ENCODE measurements around the gene HS1BP3.

The HS1BP3 gene

DNA sequence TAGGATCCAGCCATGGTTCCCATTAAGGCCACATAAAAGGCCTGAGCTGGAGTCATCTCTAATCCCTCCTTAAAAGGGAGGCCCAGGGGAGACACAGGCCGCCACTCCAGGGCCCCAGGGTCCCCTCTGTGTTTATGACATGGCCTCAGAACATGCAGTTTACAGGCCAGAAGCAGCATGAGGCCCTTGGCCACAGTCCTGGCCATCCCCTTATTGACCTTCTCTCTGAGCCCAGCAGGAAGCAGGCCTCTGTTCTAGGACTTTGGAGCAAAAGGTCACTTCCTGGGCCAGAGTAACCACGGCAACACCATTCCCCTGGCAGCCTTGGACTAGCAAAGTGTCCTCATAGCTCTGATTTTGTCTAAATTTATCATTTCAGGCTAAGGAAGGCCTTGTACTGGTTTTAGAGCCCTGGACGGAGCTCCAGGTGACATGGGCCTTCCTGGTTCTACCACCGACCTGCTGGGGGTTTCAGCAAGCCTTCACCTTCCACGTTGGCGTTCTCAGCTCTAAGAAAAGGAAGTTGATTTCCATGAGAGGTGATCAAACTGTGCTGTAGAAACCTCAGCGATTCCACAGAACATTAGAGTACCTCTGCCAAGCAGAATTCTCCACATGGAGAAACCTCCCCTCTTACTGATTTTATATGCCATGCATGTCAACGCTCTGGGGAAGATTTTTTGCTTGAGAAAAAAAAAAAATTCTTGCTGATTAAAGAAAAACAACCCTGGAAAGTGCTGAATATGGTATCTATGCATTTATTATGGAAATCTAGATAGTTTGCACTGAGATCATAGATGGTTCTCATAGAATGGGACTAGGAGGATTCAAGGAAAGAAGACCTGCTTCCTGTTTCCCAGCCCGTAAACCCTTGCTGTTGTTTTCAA is 53.7 kb downstream of the HS1BP3 start:
- no peaks in the 10 kb centered on the region for H3K27me3 ChIP-seq (ENCODE audit: insufficient read depth, low read length)
- H3K4me1 ChIP-seq (ENCODE audit: insufficient read depth, low read length): peaks cover 11% of the 10 kb centered on the region; the same call in 1 of the 2 replicates
- H3K9me3 ChIP-seq (ENCODE audit: insufficient read depth, low read depth, low read length): no peaks in the 10 kb centered on the region
- no peaks in the 10 kb centered on the region for H3K36me3 ChIP-seq (ENCODE audit: insufficient read depth, low read depth, low read length)
- no peak overlapping the region for H3K27ac ChIP-seq (ENCODE audit: low read length)
- no peak overlapping the region for H3K9ac ChIP-seq (ENCODE audit: low read depth, low read length)
- H3K4me3 ChIP-seq (ENCODE audit: low read length): no peak overlapping the region

DNA sequence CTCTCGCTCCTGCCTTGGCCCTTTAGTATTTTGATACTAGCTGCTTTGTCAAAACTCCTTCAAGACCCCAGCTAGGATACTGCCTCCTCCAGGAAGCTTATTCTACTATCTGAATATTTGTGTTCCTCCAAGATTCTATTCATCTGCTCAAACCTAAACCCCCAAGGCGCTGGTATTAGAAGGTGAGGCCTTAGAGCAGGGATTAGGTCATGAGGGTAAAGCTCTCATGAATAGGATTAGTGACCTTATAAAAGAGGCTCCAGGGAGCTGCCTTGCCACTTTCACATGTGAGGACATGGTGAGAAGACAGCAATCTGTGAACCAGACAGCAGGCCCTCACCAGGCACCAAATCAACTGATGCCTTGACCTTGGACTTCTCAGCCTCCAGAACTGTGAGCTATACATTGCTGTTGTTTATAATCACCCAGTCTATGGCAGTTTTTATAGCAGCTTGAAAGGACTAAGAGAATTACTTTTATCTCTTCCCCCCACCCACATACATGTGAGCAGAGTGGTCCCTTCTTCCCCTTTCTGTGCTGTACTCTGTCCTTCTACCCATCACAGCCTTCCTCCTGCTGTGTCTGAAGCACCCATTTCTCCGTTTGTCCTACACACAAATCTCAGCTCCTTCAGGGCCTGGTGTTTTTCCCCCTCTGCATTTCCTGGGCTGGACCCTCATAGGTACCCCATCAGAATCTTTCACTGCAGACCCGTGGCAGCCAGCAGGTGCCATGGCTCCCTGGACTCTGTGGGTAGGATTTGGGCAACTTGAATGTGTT is 54.5 kb downstream of the HS1BP3 start:
- Histone ChIP-seq H3K4me1 (ENCODE audit: insufficient read depth, low read length) (peaks cover 11% of the 10 kb centered on the region; the same call in 1 of the 2 replicates), H3K27ac (ENCODE audit: low read length) (no peak overlapping the region), H3K9ac (ENCODE audit: low read depth, low read length) (no peak overlapping the region), H3K27me3 (ENCODE audit: insufficient read depth, low read length) (no peaks in the 10 kb centered on the region), H3K4me3 (ENCODE audit: low read length) (no peak overlapping the region), H3K36me3 (ENCODE audit: insufficient read depth, low read depth, low read length) (no peaks in the 10 kb centered on the region), H3K9me3 (ENCODE audit: insufficient read depth, low read depth, low read length) (no peaks in the 10 kb centered on the region)

DNA sequence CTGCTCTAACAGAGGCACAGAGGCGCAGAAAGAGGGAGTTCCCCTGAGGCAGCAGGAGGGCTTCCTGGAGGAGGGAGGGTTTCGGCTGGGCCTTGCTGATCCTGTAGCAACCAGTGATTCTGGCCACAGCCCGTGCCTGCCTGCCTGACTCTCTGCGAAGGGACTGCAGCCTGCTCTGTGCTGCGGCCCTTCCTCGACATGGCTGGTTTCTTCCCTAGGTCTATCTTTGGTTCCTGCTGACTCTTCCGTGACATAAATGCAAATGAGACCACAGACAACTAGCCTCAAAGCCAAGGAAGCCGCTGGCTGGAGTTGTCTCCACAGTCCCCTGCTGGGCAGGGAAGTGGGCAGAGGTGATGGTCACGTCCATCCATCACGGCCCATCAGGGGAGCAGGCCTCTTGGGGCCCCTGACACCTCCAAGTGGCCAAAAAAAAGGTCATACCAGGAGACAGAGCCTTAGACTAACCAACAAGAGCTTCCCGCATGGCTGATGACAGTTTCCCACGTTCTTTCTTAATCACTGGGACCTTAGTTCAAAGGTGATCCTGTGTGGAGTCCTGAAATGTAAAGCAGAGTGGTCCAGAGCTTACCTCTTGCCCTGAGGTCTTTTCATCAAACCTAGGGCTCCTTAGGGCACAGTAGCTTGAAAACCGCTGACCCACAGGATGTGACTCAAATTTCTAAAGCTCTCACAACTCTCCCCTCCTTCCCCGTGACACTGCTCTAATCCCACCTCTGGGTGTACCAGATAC is 55.3 kb downstream of the HS1BP3 start:
- no peaks in the 10 kb centered on the region for H3K9me3 ChIP-seq (ENCODE audit: insufficient read depth, low read depth, low read length)
- no peaks in the 10 kb centered on the region for H3K36me3 ChIP-seq (ENCODE audit: insufficient read depth, low read depth, low read length)
- no peak overlapping the region for H3K9ac ChIP-seq (ENCODE audit: low read depth, low read length)
- H3K4me3 ChIP-seq (ENCODE audit: low read length): no peak overlapping the region
- no peaks in the 10 kb centered on the region for H3K27me3 ChIP-seq (ENCODE audit: insufficient read depth, low read length)
- no peak overlapping the region for H3K27ac ChIP-seq (ENCODE audit: low read length)
- peaks cover 11% of the 10 kb centered on the region; the same call in 1 of the 2 replicates for H3K4me1 ChIP-seq (ENCODE audit: insufficient read depth, low read length)

DNA sequence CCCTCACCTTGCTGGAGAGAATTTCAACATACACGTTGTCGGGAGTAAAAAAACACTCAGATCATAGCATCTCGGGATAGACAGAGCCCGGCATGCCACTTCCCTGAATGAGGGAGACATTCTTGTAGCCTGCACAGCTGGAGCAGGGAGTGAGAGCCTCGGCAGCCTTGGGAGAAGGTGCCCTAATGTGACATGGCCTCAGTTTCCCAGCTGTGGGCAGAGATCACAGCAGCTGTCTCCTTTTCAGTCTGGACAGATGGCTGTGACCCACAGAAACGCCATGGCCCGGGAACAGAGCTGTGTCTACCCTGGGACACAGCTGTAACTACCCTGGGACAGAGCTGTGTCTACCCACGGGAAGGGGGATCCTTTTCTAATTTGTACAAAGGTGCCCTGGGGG is 55.9 kb downstream of the HS1BP3 start:
- Histone ChIP-seq H3K4me3 (ENCODE audit: low read length) (no peak overlapping the region), H3K9ac (ENCODE audit: low read depth, low read length) (no peak overlapping the region), H3K27me3 (ENCODE audit: insufficient read depth, low read length) (no peaks in the 10 kb centered on the region), H3K27ac (ENCODE audit: low read length) (no peak overlapping the region), H3K36me3 (ENCODE audit: insufficient read depth, low read depth, low read length) (no peaks in the 10 kb centered on the region), H3K9me3 (ENCODE audit: insufficient read depth, low read depth, low read length) (no peaks in the 10 kb centered on the region), H3K4me1 (ENCODE audit: insufficient read depth, low read length) (peaks cover 11% of the 10 kb centered on the region; the same call in 1 of the 2 replicates)

DNA sequence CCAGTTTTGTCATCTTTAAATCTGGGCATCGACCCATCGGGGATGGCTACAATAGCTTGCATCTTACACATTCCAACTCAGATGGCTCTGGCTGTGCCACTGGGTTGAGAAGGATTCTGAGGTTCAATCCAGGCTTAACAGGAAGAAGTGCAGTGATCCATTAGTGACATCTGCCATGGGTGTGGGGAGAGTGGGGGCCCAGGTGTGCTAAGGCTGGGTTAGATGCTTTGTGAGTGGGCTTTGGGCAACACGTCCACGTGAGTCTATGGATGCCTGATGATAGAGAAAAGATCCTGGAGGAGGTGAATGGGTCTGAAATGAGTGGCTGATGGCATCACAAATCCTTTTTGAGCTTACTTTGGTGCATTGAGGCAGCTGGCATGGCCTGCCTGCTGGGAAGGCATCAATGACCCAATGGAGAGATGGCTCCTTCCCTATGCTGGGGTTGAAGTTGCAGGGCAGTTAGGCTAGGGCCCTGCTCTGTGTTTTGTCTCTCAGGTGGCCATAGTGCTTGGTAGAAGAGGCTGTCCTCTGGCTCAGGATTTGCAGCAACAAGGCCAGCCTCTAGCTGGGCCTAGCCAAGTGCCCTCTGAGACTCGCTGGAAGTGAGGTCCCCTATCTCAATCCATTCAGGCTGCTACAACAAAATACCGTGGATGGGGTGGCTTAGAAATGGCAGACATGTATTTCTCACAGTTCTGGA is 56.7 kb downstream of the HS1BP3 start:
- no peak overlapping the region for H3K27ac ChIP-seq (ENCODE audit: low read length)
- no peaks in the 10 kb centered on the region for H3K36me3 ChIP-seq (ENCODE audit: insufficient read depth, low read depth, low read length)
- no peaks in the 10 kb centered on the region for H3K9me3 ChIP-seq (ENCODE audit: insufficient read depth, low read depth, low read length)
- no peaks in the 10 kb centered on the region for H3K27me3 ChIP-seq (ENCODE audit: insufficient read depth, low read length)
- H3K4me3 ChIP-seq (ENCODE audit: low read length): no peak overlapping the region
- peaks cover 11% of the 10 kb centered on the region; the same call in 1 of the 2 replicates for H3K4me1 ChIP-seq (ENCODE audit: insufficient read depth, low read length)
- H3K9ac ChIP-seq (ENCODE audit: low read depth, low read length): no peak overlapping the region

DNA sequence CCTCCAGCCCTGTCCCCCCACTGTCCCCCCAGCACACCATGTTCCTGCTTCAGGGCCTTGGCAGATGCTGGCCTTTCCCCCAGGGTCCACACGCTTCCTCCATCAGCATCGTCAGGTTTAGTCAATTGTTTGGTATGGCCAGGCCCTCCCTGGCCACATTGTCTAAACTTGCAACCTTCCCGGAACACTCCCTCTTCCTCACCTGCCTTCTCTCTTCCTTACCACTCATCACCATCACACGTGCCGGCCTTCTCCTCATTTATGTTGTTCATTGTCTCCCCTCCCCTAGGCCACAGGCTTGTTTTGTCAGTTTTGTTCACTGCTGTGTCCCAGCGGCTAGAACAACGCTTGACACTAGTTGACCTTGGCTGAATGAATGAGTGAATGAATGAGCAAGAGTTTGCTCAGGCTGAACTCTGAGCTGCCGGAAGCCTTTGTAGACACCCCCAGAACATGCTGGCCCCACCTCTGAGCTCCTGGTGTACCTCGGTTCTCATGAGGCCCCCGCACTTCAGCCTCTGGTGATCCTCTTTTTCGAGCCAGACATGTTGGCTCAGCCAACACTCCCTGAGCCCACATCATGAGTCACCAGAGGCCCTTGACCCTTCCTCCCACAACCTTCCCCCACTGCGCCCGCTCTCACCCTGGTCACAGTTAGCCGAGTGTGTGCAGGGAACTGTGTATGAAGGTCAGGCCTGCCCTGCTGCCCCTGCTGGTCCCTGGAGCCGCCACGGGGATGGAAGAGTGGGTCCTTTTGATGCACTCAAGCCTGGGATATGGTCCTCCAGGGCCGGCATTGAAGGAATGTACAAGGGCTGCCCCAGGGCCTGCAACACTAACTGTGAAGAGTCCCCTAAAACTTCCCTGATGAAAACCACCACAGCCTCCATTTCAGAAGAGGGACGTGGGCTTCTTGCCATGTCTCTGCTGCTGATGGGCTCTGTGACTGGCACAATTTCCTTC is 57.5 kb downstream of the HS1BP3 start:
- no peak overlapping the region for H3K4me3 ChIP-seq (ENCODE audit: low read length)
- peaks cover 11% of the 10 kb centered on the region; the same call in 1 of the 2 replicates for H3K4me1 ChIP-seq (ENCODE audit: insufficient read depth, low read length)
- H3K9me3 ChIP-seq (ENCODE audit: insufficient read depth, low read depth, low read length): no peaks in the 10 kb centered on the region
- no peak overlapping the region for H3K27ac ChIP-seq (ENCODE audit: low read length)
- H3K27me3 ChIP-seq (ENCODE audit: insufficient read depth, low read length): no peaks in the 10 kb centered on the region
- no peaks in the 10 kb centered on the region for H3K36me3 ChIP-seq (ENCODE audit: insufficient read depth, low read depth, low read length)
- no peak overlapping the region for H3K9ac ChIP-seq (ENCODE audit: low read depth, low read length)

DNA sequence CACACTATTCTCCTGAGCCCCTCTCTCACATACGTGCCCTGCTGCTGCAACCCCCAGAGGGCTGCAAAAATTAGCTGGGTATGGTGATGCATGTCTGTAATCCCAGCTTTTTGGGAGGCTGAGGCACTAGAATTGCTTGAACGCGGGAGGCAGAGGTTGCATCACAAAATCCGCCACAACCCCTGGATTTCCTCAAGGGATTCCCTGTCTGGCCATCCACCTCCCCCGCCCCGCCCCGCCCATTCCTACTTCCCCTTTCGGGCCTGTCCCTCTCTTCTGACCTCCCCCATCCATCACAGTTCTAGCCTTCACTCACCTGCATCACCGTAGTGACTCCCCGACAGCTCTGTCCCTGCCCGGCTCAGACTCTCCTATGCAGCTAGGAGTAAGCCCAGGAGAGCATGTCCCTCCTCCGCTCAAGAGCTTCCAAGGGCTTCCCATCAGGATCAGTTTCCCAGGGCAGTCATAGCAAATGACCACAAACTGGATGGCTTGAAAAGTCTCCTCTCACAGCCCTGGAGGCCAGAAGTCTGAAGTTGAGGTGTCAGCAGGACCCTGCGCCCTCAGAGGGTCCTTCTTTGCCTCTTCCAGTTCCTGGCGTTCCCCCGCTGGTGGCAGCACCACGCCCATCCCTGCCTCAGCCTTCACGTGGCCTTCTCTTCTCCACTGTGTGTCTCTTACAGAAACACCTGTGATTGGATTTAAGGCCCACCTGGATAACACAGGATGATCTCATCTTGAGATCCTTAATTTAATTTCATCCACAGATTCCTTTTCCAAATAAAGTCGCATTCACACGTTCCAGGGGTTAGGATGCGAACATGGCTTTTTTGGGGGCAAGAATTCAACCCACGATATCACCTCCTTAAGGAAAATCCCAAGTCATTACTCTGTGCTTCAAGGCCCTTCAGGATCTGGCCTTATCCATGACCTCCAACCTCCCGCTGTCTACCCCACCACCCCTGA is 58.5 kb downstream of the HS1BP3 start:
- Histone ChIP-seq H3K9ac (ENCODE audit: low read depth, low read length) (no peak overlapping the region), H3K9me3 (ENCODE audit: insufficient read depth, low read depth, low read length) (no peaks in the 10 kb centered on the region), H3K4me3 (ENCODE audit: low read length) (no peak overlapping the region), H3K36me3 (ENCODE audit: insufficient read depth, low read depth, low read length) (no peaks in the 10 kb centered on the region), H3K27ac (ENCODE audit: low read length) (no peak overlapping the region), H3K4me1 (ENCODE audit: insufficient read depth, low read length) (peaks cover 11% of the 10 kb centered on the region; the same call in 1 of the 2 replicates), H3K27me3 (ENCODE audit: insufficient read depth, low read length) (no peaks in the 10 kb centered on the region)

DNA sequence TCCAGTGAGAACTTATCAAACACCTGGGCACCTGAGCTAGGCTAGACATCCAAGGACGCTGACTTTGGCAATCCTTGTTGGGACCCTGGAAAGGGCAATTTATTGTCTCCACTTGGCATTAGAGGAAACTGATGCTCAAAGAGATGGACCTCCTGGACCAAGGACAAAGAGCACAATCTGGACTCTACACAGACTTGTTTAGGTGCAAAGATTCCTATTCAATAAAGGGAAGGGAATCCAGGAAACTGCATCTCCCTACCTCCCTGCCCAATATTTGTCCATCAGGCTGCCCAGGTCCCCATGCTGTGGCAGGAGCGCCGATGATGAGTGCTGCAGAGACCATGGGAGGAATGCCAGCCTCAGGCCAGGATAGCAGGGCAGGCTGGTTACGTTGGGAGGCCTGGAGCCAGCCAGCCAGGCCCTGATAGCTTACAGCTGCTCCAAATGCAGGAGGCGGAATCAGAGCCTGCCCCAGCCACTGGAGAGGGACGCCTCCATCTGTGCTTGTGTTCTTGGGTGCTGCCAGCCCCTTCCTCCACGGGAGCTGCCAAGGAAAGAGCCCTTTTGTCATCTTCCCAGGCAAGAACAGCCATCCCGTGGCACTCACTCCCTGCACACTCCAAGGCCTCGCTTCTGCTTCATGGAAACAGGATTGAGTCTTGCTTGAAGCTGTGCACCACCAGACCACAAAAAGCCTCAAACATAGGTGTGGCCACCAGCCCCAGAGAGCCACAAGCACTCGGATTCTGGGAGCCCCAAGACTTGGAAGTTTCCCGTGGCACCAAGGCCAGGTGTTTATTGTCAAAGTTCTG is 60.0 kb downstream of the HS1BP3 start:
- Histone ChIP-seq H3K9ac (ENCODE audit: low read depth, low read length) (no peak overlapping the region), H3K4me3 (ENCODE audit: low read length) (no peak overlapping the region), H3K27me3 (ENCODE audit: insufficient read depth, low read length) (no peaks in the 10 kb centered on the region), H3K9me3 (ENCODE audit: insufficient read depth, low read depth, low read length) (no peaks in the 10 kb centered on the region), H3K4me1 (ENCODE audit: insufficient read depth, low read length) (peaks cover 8% of the 10 kb centered on the region; the same call in 1 of the 2 replicates), H3K36me3 (ENCODE audit: insufficient read depth, low read depth, low read length) (no peaks in the 10 kb centered on the region), H3K27ac (ENCODE audit: low read length) (no peak overlapping the region)

DNA sequence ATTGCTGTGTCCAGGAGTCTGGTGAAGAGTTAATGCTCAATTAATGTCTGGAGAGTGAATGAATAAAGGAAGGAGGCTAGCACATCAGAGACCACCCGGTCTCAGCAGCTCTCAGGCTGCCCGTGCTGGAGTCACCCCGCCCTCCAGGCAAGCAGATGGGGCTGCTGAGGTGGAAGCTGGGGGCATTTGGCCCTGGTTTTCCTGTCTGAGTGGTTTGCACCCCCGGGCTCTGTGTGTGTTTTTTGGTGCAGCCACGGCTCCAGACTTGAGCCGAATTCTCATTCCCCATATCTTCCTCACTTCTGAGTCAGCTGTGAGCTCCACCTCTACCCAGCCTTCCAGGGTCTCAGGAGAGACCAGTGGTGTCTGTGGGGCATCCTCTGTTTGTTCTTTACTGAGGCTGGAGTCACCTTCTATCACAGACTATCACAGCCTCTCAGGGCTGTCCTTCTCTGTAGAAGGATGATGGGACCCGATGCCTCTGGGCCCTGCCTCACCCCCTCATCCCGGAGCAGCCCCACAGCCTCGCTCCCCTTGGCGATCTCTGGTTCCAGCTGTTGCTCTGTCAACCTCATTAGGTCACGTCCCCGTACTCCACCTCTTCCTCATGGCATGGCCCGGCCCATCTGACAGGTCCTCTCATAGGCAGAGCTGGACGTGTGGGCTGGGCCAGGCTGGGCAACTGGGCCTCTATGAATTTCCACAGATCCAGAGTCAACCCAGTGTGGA is 60.8 kb downstream of the HS1BP3 start:
- Histone ChIP-seq H3K36me3 (ENCODE audit: insufficient read depth, low read depth, low read length) (no peaks in the 10 kb centered on the region), H3K4me3 (ENCODE audit: low read length) (no peak overlapping the region), H3K27me3 (ENCODE audit: insufficient read depth, low read length) (no peaks in the 10 kb centered on the region), H3K27ac (ENCODE audit: low read length) (no peak overlapping the region), H3K9ac (ENCODE audit: low read depth, low read length) (no peak overlapping the region), H3K4me1 (ENCODE audit: insufficient read depth, low read length) (peaks cover 2% of the 10 kb centered on the region; the same call in 1 of the 2 replicates), H3K9me3 (ENCODE audit: insufficient read depth, low read depth, low read length) (no peaks in the 10 kb centered on the region)
